Neural progenitor cell (in vitro differentiated cells): ENCODE data around the gene PRIM2.
"Not testable (repeated sequence)": the region's sequence is repeated elsewhere in the genome, so short reads cannot be mapped to it uniquely, and the experiment has no call there.

Experiments used
- CTCF ChIP-seq: fragments of 200-600 bp; sonication (generic); IDR thresholded peaks from 2 replicates; pipeline ENCODE4 v1.5.1; 2017; ENCODE audit warnings: antibody characterized with exemption, mild to moderate bottlenecking
- EZH2 ChIP-seq: fragments of 200-600 bp; sonication (generic); IDR thresholded peaks from 2 replicates; pipeline ENCODE4 v1.6.1; 2017; ENCODE audit warnings: antibody characterized with exemption, mild to moderate bottlenecking, moderate library complexity
- EZH2phosphoT487 ChIP-seq: fragments of 200-600 bp; sonication (generic); IDR thresholded peaks from 2 replicates; pipeline ENCODE4 v1.6.1; 2017; ENCODE audit warnings: antibody characterized with exemption

- not testable (repeated sequence) for TF ChIP-seq CTCF, EZH2, EZH2phosphoT487
Observed at GRCh38 chr6:57671237-57671636, 353.8 kb downstream of the PRIM2 start.
